Small intestine (tissue), 7 donors: ENCODE measurements around the gene UTS2B. TPM values are rescaled to one million over a fixed set of nuclear protein-coding genes. Genes with fewer than 3 reads are reported as not detected.

ENCODE experiments used
- DNase-seq, 2 donors: peaks; one replicate each; pipeline versions ENCODE4 v3.0.0 to v3.0.0-alpha.2; 2013
- FAIRE-seq: peaks from 2 replicates; lab custom pipeline; 2012; peaks lifted over from hg19 to GRCh38; lab: Jason Lieb, UNC
- H3K27ac ChIP-seq, 3 donors: one replicate each; pipeline ENCODE4 v1.5.1; 2013; ENCODE audit warnings: low read length in 2 of 3, mild to moderate bottlenecking in 2 of 3, control low read depth in 1 of 3, inconsistent platforms in 1 of 3, low read depth in 1 of 3, moderate library complexity in 1 of 3
- H3K27me3 ChIP-seq, 3 donors: one replicate each; pipeline ENCODE4 v1.6.1; 2013; ENCODE audit warnings: low read length in 3 of 3, inconsistent platforms in 1 of 3; ENCODE audit not compliant: control insufficient read depth in 3 of 3, insufficient read depth in 3 of 3
- H3K36me3 ChIP-seq, 3 donors: one replicate each; pipeline ENCODE4 v1.6.1; 2013; ENCODE audit warnings: low read length in 3 of 3, inconsistent platforms in 1 of 3, low read depth in 1 of 3, mild to moderate bottlenecking in 1 of 3, moderate library complexity in 1 of 3; ENCODE audit not compliant: control insufficient read depth in 3 of 3, insufficient read depth in 2 of 3
- H3K4me1 ChIP-seq, 3 donors: one replicate each; pipeline ENCODE4 v1.6.1; 2013; ENCODE audit warnings: low read length in 2 of 3, inconsistent platforms in 1 of 3, low read depth in 1 of 3, mild to moderate bottlenecking in 1 of 3, moderate library complexity in 1 of 3; ENCODE audit not compliant: control insufficient read depth in 3 of 3, insufficient read depth in 2 of 3
- H3K4me3 ChIP-seq, 3 donors: one replicate each; pipeline ENCODE4 v1.5.1; 2013; ENCODE audit warnings: low read length in 3 of 3, control low read depth in 1 of 3, inconsistent platforms in 1 of 3, low read depth in 1 of 3, mild to moderate bottlenecking in 1 of 3, moderate library complexity in 1 of 3
- H3K9me3 ChIP-seq, 2 donors: one replicate each; pipeline ENCODE4 v1.6.1; 2013; ENCODE audit warnings: low read depth in 1 of 2, low read length in 1 of 2; ENCODE audit not compliant: control insufficient read depth in 2 of 2, insufficient read depth in 1 of 2
- WGBS, 3 donors: extraction: QIAGEN DNeasy Blood & Tissue Kit; methylation state at CpG; one replicate each; pipeline ENCODE4 v1.1.7; 2013; 5-methylcytosine and 5-hydroxymethylcytosine counted together
- polyA plus RNA-seq, 4 donors: library from polyadenylated mRNA; stranded (reverse) in 3 of 4; unstranded in 1 of 4; fragments of 200-250 nt in 3 of 4; fragments of 120-200 nt in 1 of 4; gene quantifications; one replicate each; pipeline versions ENCODE4 v1.2.1 to v1.2.3, GENCODE V29; 2013
- donor health status: healthy with polysubstance abuse.
- donor health status: control.
- donor health status: control.
- donor health status: Bipolar disorder and iron deficiency.
- donor health status: healthy.

UTS2B gene
- polyA plus RNA-seq, 4 donors: 0.09 to 0.22 TPM; not detected in 2

DNA sequence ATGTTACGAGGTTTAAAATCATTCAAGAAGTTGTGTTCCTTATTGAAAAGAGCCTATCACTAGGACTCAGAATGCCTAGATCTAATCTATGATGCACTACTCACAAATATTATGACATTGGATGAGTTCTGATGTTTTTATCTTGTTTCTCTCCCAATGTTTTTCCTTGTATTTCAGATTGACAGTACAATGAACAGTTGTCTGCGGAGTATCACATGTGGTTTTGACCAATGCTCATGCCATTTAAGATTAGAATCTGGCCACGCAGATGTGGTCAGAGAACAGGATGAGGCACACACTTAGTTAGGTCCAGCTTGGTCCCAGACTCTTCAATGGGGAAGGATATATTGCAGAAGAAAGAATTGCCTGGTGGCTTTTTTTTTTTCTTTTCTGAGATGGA lies 26.7 kb downstream of the UTS2B start:
- Histone ChIP-seq H3K4me1 (peaks cover 0 to 5% (median 0%) of the 10 kb centered on the region in 3 donors), H3K27me3 (no peaks in the 10 kb centered on the region), H3K27ac (no peak overlapping the region), H3K9me3 (no peaks in the 10 kb centered on the region), H3K36me3 (no peaks in the 10 kb centered on the region), H3K4me3 (no peak overlapping the region)
- DNase-seq (no peak), FAIRE-seq (no peak)
- 87 to 90% (median 88%) methylated on average over 3 of the region's 3 CpGs for WGBS, 3 donors

GRCh38 chr3:191302451-191302850 lies 27.9 kb downstream of the UTS2B start:
- WGBS, 3 donors: 60 to 75% (median 67%) methylated on average over 2 of the region's 2 CpGs
- DNase-seq: peak in 1 of 2 donors; percentile 40

DNA sequence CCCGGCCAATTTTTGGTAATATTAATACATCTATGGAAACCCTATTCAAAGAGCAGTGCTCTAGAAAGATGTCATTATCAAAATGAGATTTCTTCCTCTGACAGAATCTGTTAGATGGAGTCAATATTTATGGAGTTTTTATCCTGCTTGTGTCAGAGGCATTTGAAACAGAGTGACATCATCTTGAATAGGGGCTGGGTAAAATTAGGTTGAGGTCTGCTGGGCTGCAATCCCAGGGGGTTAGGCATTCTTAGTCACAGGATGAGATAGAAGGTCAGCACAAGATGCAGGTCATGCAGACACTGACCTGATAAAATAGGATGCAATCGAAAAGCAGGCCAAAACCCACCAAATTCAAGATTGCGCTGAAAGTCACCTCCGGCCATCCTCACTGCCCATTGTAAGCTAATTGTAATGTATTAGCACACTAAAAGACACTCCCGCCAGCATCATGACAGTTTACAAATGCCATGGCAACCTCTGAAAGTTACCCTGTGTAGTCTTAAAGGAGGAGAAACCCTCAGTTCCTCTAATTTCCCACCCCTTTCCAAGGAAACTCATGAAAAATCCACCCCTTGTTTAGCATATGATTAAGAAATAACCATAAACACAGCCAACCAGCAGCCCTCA lies 28.4 kb downstream of the UTS2B start:
- no peaks in the 10 kb centered on the region for H3K27me3 ChIP-seq
- FAIRE-seq: no peak
- no peaks in the 10 kb centered on the region for H3K36me3 ChIP-seq
- WGBS, 3 donors: 91 to 96% (median 94%) methylated on average over 5 of the region's 5 CpGs
- no peaks in the 10 kb centered on the region for H3K9me3 ChIP-seq
- peak overlapping the region in 1 of 3 donors; percentile 8 for H3K27ac ChIP-seq
- DNase-seq: no peak
- H3K4me1 ChIP-seq: peaks cover 0 to 5% (median 0%) of the 10 kb centered on the region in 3 donors
- no peak overlapping the region for H3K4me3 ChIP-seq

More at GRCh38 chr3:191302451-191302850, 27.9 kb downstream of the UTS2B start:
- Histone ChIP-seq H3K4me1 (peaks cover 0 to 5% (median 0%) of the 10 kb centered on the region in 3 donors), H3K27me3 (no peaks in the 10 kb centered on the region), H3K4me3 (no peak overlapping the region), H3K27ac (peak overlapping the region in 1 of 3 donors; percentile 8), H3K9me3 (no peaks in the 10 kb centered on the region), H3K36me3 (no peaks in the 10 kb centered on the region)
- no peak for FAIRE-seq

- FAIRE-seq: no peak
- 72 to 86% (median 75%) methylated on average over 1 of the region's 1 CpG for WGBS, 3 donors
Measured at GRCh38 chr3:191301017-191301416, 29.3 kb downstream of the UTS2B start.

GRCh38 chr3:191300422-191300821 lies 29.9 kb downstream of the UTS2B start:
- Histone ChIP-seq H3K9me3 (no peaks in the 10 kb centered on the region), H3K4me1 (peaks cover 0 to 5% (median 0%) of the 10 kb centered on the region in 3 donors), H3K4me3 (no peak overlapping the region), H3K27ac (no peak overlapping the region), H3K36me3 (no peaks in the 10 kb centered on the region), H3K27me3 (no peaks in the 10 kb centered on the region)
- no peak for FAIRE-seq
- no peak for DNase-seq
- 65 to 81% (median 70%) methylated on average over 1 of the region's 1 CpG for WGBS, 3 donors

More at GRCh38 chr3:191301017-191301416, 29.3 kb downstream of the UTS2B start:
- peaks cover 0 to 5% (median 0%) of the 10 kb centered on the region in 3 donors for H3K4me1 ChIP-seq
- H3K27ac ChIP-seq: no peak overlapping the region
- no peak overlapping the region for H3K4me3 ChIP-seq
- H3K9me3 ChIP-seq: no peaks in the 10 kb centered on the region
- no peak for DNase-seq
- H3K36me3 ChIP-seq: no peaks in the 10 kb centered on the region
- H3K27me3 ChIP-seq: no peaks in the 10 kb centered on the region

- Histone ChIP-seq H3K27me3 (no peaks in the 10 kb centered on the region), H3K27ac (no peak overlapping the region), H3K9me3 (no peaks in the 10 kb centered on the region), H3K4me1 (peaks cover 0 to 5% (median 0%) of the 10 kb centered on the region in 3 donors), H3K36me3 (no peaks in the 10 kb centered on the region), H3K4me3 (no peak overlapping the region)
- no peak for FAIRE-seq
- no peak for DNase-seq
Measured at GRCh38 chr3:191298846-191299245, 31.5 kb downstream of the UTS2B start.

DNA sequence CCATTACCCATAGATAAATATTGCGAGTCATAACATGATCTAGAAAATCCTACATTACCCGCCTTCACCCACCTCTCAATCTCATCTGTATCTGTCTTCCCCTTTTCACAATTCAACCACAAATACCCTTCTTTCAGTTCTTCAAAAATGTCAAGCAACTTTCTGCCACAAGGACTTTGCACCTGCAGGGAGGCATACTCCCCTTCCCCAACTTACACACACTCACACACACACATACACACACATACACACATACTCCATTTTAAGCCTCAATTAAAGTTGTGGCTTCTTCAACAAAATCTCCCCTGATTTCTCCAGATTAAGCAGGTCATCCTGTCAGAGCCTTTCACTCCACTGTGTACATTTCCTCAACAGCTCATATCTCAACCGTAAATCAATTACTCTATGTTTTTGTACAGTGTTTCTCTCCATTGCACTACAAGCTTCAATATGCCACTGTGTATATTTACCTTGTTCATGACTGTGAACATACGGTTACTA lies 34.2 kb downstream of the UTS2B start:
- no peaks in the 10 kb centered on the region for H3K9me3 ChIP-seq
- no peak overlapping the region for H3K4me3 ChIP-seq
- no peak overlapping the region for H3K27ac ChIP-seq
- no peaks in the 10 kb centered on the region for H3K36me3 ChIP-seq
- WGBS, 3 donors: 45 to 62% (median 58%) methylated on average over 4 of the region's 4 CpGs
- DNase-seq (peak in 1 of 2 donors; percentile 20), FAIRE-seq (no peak)
- no peaks in the 10 kb centered on the region for H3K4me1 ChIP-seq
- H3K27me3 ChIP-seq: no peaks in the 10 kb centered on the region

DNA sequence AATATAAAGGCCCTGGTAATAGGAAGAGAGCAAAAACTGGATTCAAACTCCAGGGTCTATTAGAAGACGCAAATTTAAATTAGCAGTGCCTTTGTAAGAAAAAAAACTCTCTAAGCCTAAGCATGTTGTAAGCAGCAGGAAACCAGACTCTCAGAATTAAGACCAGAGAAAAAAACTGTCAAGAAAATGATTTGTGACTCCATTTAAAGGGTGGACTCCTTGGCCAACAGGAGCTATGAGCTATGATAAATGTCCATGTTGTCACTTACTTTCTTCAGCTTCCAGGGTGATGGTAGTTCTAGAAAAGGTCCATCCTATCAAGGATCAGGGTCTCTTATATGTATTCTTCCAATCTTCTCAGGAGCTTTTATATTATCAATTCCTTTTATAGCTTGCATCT lies 36.0 kb downstream of the UTS2B start:
- FAIRE-seq: no peak
- Histone ChIP-seq H3K4me1 (no peaks in the 10 kb centered on the region), H3K27ac (no peak overlapping the region), H3K4me3 (no peak overlapping the region), H3K36me3 (no peaks in the 10 kb centered on the region), H3K27me3 (no peaks in the 10 kb centered on the region), H3K9me3 (no peaks in the 10 kb centered on the region)
- WGBS, 3 donors: 95 to 97% (median 96%) methylated on average over 1 of the region's 1 CpG
- DNase-seq: no peak
